Esophagus (tissue), 2 donors: Measurements from ENCODE around the gene VPREB3. TPM values are rescaled to one million over a fixed set of nuclear protein-coding genes. Genes with fewer than 3 reads are reported as not detected.

Experiments used
- H3K27ac ChIP-seq, 2 donors: one replicate each; pipeline ENCODE4 v1.5.1; 2013; ENCODE audit warnings: low read depth in 2 of 2, mild to moderate bottlenecking in 2 of 2, inconsistent platforms in 1 of 2, low read length in 1 of 2, moderate library complexity in 1 of 2
- H3K27me3 ChIP-seq, 2 donors: one replicate each; pipeline ENCODE4 v1.6.1; 2013; ENCODE audit warnings: low read length in 2 of 2, control low read depth in 1 of 2, mild to moderate bottlenecking in 1 of 2; ENCODE audit not compliant: insufficient read depth in 2 of 2, control insufficient read depth in 1 of 2
- H3K36me3 ChIP-seq, 2 donors: one replicate each; pipeline ENCODE4 v1.6.1; 2013; ENCODE audit warnings: low read length in 1 of 2; ENCODE audit not compliant: control insufficient read depth in 2 of 2, insufficient read depth in 2 of 2
- H3K4me1 ChIP-seq, 2 donors: one replicate each; pipeline ENCODE4 v1.6.1; 2013; ENCODE audit warnings: low read length in 1 of 2; ENCODE audit not compliant: control insufficient read depth in 2 of 2, insufficient read depth in 2 of 2
- H3K4me3 ChIP-seq, 2 donors: one replicate each; pipeline ENCODE4 v1.5.1; 2013; ENCODE audit warnings: low read length in 2 of 2, mild to moderate bottlenecking in 2 of 2, low read depth in 1 of 2, moderate library complexity in 1 of 2
- H3K9me3 ChIP-seq, 2 donors: one replicate each; pipeline ENCODE4 v1.6.1; 2013; ENCODE audit warnings: mild to moderate bottlenecking in 2 of 2, low read depth in 1 of 2, low read length in 1 of 2, moderate library complexity in 1 of 2; ENCODE audit not compliant: control insufficient read depth in 2 of 2, insufficient read depth in 1 of 2
- WGBS, 2 donors: extraction: QIAGEN DNeasy Blood & Tissue Kit; methylation state at CpG; one replicate each; pipeline ENCODE4 v1.1.7; 2013; 5-methylcytosine and 5-hydroxymethylcytosine counted together
- polyA plus RNA-seq, 2 donors: library from polyadenylated mRNA; stranded (reverse); fragments of 200-250 nt; gene quantifications; one replicate each; pipeline ENCODE4 v1.2.3, GENCODE V29; 2013
- donor health status: healthy with polysubstance abuse.
- donor health status: Bipolar disorder and iron deficiency.

VPREB3 gene
- polyA plus RNA-seq, 2 donors: 0.45 to 0.98 TPM

DNA sequence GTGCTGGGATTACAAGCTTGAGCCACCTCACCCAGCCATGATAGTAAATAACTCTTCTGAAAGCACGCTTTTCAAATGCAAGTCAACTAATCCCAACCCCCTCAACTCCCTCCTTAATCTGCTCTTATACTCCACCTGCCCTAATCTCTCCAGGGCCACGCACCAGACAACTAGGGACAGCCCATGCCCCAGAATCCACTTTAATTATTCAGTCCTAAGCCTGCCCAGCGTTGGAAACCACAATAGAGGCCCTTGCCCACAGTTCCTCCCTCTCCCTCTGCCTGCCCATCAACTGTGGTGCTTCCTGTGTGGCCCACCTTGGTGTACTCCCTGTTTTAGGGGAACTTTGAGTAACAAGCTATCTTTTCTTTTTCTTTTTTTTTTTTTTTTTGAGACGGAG lies 2.7 kb upstream of the VPREB3 start:
- Histone ChIP-seq H3K4me1 (no peaks in the 10 kb centered on the region), H3K9me3 (no peaks in the 10 kb centered on the region), H3K27me3 (no peaks in the 10 kb centered on the region), H3K36me3 (no peaks in the 10 kb centered on the region), H3K4me3 (no peak overlapping the region), H3K27ac (no peak overlapping the region)
- 50 to 66% methylated on average over 4 of the region's 4 CpGs for WGBS, 2 donors

GRCh38 chr22:23755711-23756110 lies 1.5 kb upstream of the VPREB3 start:
- Histone ChIP-seq H3K4me1 (no peaks in the 10 kb centered on the region), H3K9me3 (no peaks in the 10 kb centered on the region), H3K27me3 (no peaks in the 10 kb centered on the region), H3K36me3 (no peaks in the 10 kb centered on the region), H3K4me3 (no peak overlapping the region), H3K27ac (no peak overlapping the region)
- 78 to 87% methylated on average over 8 of the region's 8 CpGs for WGBS, 2 donors

- 66 to 68% methylated on average over 6 of the region's 6 CpGs for WGBS, 2 donors
- H3K4me1 ChIP-seq: no peaks in the 10 kb centered on the region
- no peaks in the 10 kb centered on the region for H3K9me3 ChIP-seq
Observed at GRCh38 chr22:23754980-23755636, 883 bp upstream of the VPREB3 start.

GRCh38 chr22:23753385-23753784 lies 840 bp downstream of the VPREB3 start:
- Histone ChIP-seq H3K9me3 (no peaks in the 10 kb centered on the region), H3K27me3 (no peaks in the 10 kb centered on the region), H3K4me1 (peaks cover 0 to 4% of the 10 kb centered on the region in 2 donors), H3K27ac (no peak overlapping the region), H3K36me3 (no peaks in the 10 kb centered on the region), H3K4me3 (no peak overlapping the region)
- WGBS, 2 donors: 66 to 70% methylated on average over 2 of the region's 2 CpGs

More at GRCh38 chr22:23754980-23755636, 883 bp upstream of the VPREB3 start:
- H3K27me3 ChIP-seq: no peaks in the 10 kb centered on the region
- H3K27ac ChIP-seq: no peak overlapping the region
- no peaks in the 10 kb centered on the region for H3K36me3 ChIP-seq
- H3K4me3 ChIP-seq: no peak overlapping the region

DNA sequence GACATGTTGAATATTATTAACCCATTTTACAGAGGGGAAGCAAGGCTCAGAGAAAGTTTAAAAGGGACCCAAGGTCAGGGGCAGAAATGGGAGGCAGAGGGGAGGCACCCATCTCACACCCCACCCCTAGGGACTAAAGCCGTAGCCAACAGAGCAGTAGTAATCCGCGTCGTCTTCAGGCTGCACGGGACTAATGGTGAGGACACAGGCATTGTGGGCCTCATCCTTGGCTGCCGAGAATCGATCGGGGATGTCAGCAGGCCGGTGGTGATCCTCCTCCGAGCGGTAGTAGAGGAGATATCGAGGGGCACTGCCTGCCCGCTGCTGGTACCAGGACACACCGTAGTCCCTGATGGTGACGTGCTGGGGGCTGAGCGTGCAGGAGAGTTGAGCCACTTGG lies 1.5 kb downstream of the VPREB3 start:
- H3K4me3 ChIP-seq: no peak overlapping the region
- H3K36me3 ChIP-seq: no peaks in the 10 kb centered on the region
- H3K9me3 ChIP-seq: no peaks in the 10 kb centered on the region
- no peaks in the 10 kb centered on the region for H3K27me3 ChIP-seq
- peaks cover 0 to 4% of the 10 kb centered on the region in 2 donors for H3K4me1 ChIP-seq
- no peak overlapping the region for H3K27ac ChIP-seq
- 93 to 94% methylated on average over 16 of the region's 16 CpGs for WGBS, 2 donors

DNA sequence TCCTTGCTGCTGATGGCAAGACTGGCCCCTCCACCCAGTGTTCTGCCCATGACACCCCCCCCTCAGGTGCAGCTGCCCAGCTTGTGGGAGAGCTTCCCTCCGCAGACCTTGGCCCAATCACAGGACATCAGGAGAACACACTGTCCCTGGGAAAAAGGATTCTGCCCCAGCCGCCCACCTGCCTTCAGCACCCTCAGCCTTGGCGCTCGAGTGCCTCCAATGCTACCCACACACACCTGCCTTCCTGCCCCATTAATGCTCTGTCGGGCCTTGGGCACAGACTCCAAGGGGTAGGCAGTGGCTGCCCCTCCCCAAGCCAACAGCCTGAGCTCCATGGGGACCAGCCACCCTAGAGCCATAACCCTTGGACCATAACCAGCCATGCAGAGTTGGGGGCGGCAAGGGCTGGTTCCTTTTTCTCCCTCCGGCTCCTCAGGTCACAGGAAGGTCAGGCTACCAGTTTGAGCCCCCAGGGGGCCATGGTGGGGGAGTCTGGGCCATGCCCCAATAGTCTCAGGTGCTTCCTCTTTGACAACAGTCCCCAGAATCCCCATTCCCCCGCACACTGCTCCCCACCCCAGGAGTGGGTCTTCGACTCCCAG lies 2.0 kb downstream of the VPREB3 start:
- H3K36me3 ChIP-seq: no peaks in the 10 kb centered on the region
- no peaks in the 10 kb centered on the region for H3K27me3 ChIP-seq
- H3K27ac ChIP-seq: no peak overlapping the region
- H3K4me3 ChIP-seq: no peak overlapping the region
- H3K9me3 ChIP-seq: no peaks in the 10 kb centered on the region
- WGBS, 2 donors: 81 to 87% methylated on average over 9 of the region's 9 CpGs
- H3K4me1 ChIP-seq: peaks cover 0 to 4% of the 10 kb centered on the region in 2 donors

DNA sequence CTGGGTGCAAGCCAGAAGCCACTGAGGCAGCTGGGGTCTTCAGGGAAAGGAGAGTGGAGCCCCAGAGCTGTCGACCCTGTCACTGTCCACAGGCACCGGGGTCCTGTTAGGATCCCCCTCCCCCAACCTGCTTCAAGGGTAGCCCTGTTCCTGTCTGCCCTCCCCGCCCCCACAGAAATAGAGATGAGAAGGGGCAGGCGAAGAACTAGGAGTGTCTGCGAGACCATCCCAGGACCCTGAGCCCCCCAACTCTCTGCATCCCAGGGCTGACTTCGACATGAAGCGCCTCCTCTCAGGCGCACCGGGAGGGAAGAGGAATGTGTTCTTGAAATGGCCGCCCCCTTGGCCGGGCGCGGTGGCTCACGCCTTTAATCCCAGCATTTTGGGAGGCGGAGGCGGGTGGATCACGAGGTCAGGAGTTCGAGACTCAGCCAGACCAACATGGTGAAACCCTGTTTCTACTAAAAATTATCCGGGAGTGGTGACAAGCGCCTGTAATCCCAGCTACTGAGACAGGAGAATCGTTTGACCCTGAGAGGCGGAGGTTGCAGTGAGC lies 2.7 kb downstream of the VPREB3 start:
- no peaks in the 10 kb centered on the region for H3K9me3 ChIP-seq
- no peaks in the 10 kb centered on the region for H3K27me3 ChIP-seq
- H3K36me3 ChIP-seq: no peaks in the 10 kb centered on the region
- H3K4me3 ChIP-seq: peak overlapping the region; percentile 61 to 74
- H3K27ac ChIP-seq: peak overlapping the region; percentile 87 to 95
- WGBS, 2 donors: 20 to 22% methylated on average over 22 of the region's 22 CpGs
- peaks cover 0 to 4% of the 10 kb centered on the region in 2 donors for H3K4me1 ChIP-seq

DNA sequence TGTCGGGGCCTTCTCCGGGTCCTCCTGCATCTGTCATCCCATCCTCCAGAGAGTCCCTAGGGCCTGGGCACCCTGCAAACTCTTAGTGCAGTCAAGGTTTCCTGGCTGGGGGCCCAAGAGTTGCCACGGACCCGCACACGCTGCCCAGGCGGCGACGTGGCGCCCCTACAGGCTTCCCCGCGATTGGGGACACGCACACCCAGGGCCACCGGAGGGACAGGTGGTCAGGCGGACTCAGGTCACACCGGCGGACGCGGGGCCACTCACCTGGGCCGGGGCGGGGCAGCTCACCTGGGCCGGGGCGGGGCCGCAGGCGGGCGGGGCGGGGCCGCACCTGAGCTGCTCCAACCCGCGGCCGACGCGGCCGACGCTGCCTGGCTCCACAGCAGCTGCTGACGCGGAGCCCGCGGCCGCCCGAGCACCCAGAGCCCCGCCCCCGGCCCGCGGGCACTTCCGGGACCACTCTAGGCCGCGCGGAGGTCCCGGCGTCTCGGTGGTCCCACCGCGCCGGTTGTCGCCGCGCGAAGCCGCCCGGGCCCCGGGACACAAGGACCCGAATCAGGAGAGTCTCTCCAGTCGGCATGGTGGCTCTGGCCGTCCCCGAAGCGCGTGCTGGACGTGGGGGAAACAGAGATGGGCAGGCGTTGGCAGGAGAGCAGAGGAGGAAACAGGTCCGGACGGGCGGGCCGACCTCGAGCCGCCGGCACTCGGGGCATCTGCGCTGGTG lies 3.3 kb downstream of the VPREB3 start, which contains the start of gene ZNF70:
Gene ZNF70, minus strand, starts transcription at position 399 of the 727 bp plus-strand sequence. CDS start 5,972 bp downstream, outside the sequence.
- Histone ChIP-seq H3K27me3 (no peaks in the 10 kb centered on the region), H3K9me3 (no peaks in the 10 kb centered on the region), H3K4me1 (peaks cover 0 to 4% of the 10 kb centered on the region in 2 donors), H3K27ac (peak within 1 kb of the TSS; percentile 87 to 95), H3K4me3 (peak within 1 kb of the TSS; percentile 61 to 74), H3K36me3 (no peaks in the 10 kb centered on the region)
- 1% methylated on average over 59 to 78 of the region's 78 CpGs for WGBS, 2 donors

DNA sequence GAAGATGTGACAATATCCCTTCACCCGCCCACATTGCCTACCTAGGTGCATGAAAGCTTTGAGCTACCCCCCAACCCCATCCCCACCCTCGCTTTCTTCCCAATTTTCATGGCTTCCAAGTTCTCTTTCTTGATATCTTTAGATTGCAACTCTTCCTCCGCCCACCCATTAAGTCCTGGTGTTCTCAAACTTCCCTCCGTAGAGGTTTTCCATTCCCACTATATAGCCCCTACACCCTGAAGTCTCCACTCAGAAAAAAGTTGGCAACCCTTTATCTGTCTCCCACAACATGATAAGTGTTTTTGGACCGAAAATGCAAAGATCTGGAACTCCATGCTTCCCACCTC lies 3.9 kb downstream of the VPREB3 start:
- H3K27ac ChIP-seq: peak overlapping the region; percentile 80 to 95
- no peaks in the 10 kb centered on the region for H3K27me3 ChIP-seq
- WGBS, 2 donors: 23 to 30% methylated on average over 5 of the region's 5 CpGs
- peaks cover 0 to 4% of the 10 kb centered on the region in 2 donors for H3K4me1 ChIP-seq
- no peaks in the 10 kb centered on the region for H3K9me3 ChIP-seq
- no peaks in the 10 kb centered on the region for H3K36me3 ChIP-seq
- H3K4me3 ChIP-seq: peak overlapping the region; percentile 61 to 74
